PC-9 (cell line): ENCODE measurements around the gene PRELP.

Source experiments
- EZH2 ChIP-seq: fragments of 200-600 bp; sonication (generic); IDR thresholded peaks from 2 replicates; pipeline ENCODE4 v1.8.0; 2017; ENCODE audit warnings: antibody characterized with exemption, low read depth
- TF ChIP-seq, protein P1 (sequence below): fragments of 200-600 bp; sonication (generic); conservative IDR thresholded peaks from 2 replicates; pipeline ENCODE4 v1.6.1; 2017; ENCODE audit warnings: mixed run types, antibody characterized with exemption, mild to moderate bottlenecking, moderate library complexity

- TF ChIP-seq, protein P1, sequence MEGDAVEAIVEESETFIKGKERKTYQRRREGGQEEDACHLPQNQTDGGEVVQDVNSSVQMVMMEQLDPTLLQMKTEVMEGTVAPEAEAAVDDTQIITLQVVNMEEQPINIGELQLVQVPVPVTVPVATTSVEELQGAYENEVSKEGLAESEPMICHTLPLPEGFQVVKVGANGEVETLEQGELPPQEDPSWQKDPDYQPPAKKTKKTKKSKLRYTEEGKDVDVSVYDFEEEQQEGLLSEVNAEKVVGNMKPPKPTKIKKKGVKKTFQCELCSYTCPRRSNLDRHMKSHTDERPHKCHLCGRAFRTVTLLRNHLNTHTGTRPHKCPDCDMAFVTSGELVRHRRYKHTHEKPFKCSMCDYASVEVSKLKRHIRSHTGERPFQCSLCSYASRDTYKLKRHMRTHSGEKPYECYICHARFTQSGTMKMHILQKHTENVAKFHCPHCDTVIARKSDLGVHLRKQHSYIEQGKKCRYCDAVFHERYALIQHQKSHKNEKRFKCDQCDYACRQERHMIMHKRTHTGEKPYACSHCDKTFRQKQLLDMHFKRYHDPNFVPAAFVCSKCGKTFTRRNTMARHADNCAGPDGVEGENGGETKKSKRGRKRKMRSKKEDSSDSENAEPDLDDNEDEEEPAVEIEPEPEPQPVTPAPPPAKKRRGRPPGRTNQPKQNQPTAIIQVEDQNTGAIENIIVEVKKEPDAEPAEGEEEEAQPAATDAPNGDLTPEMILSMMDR, result no peak
- no peak for TF ChIP-seq EZH2
These were observed 36.4 kb upstream of the PRELP start for GRCh38 chr1:203439131-203439730.
